Progenitor cell of endocrine pancreas (in vitro differentiated cells): ENCODE data around the gene ACCS. TPM values are rescaled to one million over a fixed set of nuclear protein-coding genes. Genes with fewer than 3 reads are reported as not detected.
A peak's percentile ranks its signal among the peaks of the same experiment; 100 is the strongest.

Experiments
- DNase-seq: peaks from one replicate; pipeline ENCODE4 v3.0.0; 2021; ENCODE audit warnings: low spot score; ENCODE audit not compliant: unreplicated experiment
- H3K27ac Mint-ChIP-seq: 2 replicates; pipeline ENCODE4 v1.8.0; 2021; ENCODE audit warnings: mild to moderate bottlenecking, moderate library complexity, mixed read lengths
- H3K27me3 Mint-ChIP-seq: 2 replicates; pipeline ENCODE4 v1.8.0; 2021; ENCODE audit warnings: mixed read lengths
- H3K36me3 Mint-ChIP-seq: 2 replicates; pipeline ENCODE4 v1.8.0; 2022; ENCODE audit warnings: mixed read lengths; ENCODE audit not compliant: insufficient read depth
- H3K4me1 Mint-ChIP-seq: 2 replicates; pipeline ENCODE4 v1.8.0; 2021; ENCODE audit warnings: low read depth, mixed read lengths
- H3K4me3 Mint-ChIP-seq: 2 replicates; pipeline ENCODE4 v1.8.0; 2021; ENCODE audit warnings: low read depth, mild to moderate bottlenecking, moderate library complexity, mixed read lengths
- H3K9me3 Mint-ChIP-seq: 2 replicates; pipeline ENCODE4 v1.8.0; 2021; ENCODE audit warnings: low read depth, mixed read lengths
- CTCF ChIP-seq: fragments of 200-600 bp; sonication (generic); IDR thresholded peaks from one replicate; pipeline ENCODE4 v1.5.0; 2021; ENCODE audit warnings: antibody characterized with exemption, mild to moderate bottlenecking; ENCODE audit not compliant: unreplicated experiment
- long read RNA-seq: library from polyadenylated mRNA; unstranded; transcript quantifications from one replicate; pipeline ENCODE4 v2.0.0, GENCODE V29; 2020
- total RNA-seq: library from RNA; stranded (reverse); gene quantifications from 2 replicates; pipeline ENCODE4 v1.2.1, GENCODE V29; 2021

ACCS gene
- total RNA-seq: 30.5 and 33.5 TPM in 2 replicates
- long read RNA-seq, partial matches to known transcripts: 0 of 6 reads
- long read RNA-seq, other reads (novel, unspliced or antisense): 3 of 6 reads

GRCh38 chr11:44065841-44066731, at the start of gene ACCS:
Gene ACCS, plus strand, starts transcription at chr11:44066270. Its CDS starts 1,358 bp downstream, at chr11:44067628.
- peak within 1 kb of the TSS; percentile 88 for H3K4me3 Mint-ChIP-seq
- peak; percentile 85 for DNase-seq
- peak; percentile 94 for TF ChIP-seq CTCF

GRCh38 chr11:44016546-44017442, 49.3 kb upstream of the ACCS start:
- Mint-ChIP-seq H3K4me3 (no peak overlapping the region), H3K27me3 (peaks cover 26% of the 10 kb centered on the region), H3K4me1 (no peaks in the 10 kb centered on the region), H3K36me3 (no peaks in the 10 kb centered on the region), H3K9me3 (peaks cover 8% of the 10 kb centered on the region), H3K27ac (no peak overlapping the region)
- no peak for DNase-seq
- no peak for TF ChIP-seq CTCF

More at GRCh38 chr11:44065841-44066731, at the start of gene ACCS:
- no peaks in the 10 kb centered on the region for H3K9me3 Mint-ChIP-seq
- H3K36me3 Mint-ChIP-seq: peaks cover 2% of the 10 kb centered on the region
- peak within 1 kb of the TSS; percentile 93 for H3K27ac Mint-ChIP-seq
- peaks cover 18% of the 10 kb centered on the region for H3K4me1 Mint-ChIP-seq
- peaks cover 18% of the 10 kb centered on the region for H3K27me3 Mint-ChIP-seq

- H3K4me1 Mint-ChIP-seq: no peaks in the 10 kb centered on the region
Measured at GRCh38 chr11:44017443-44018126, 48.5 kb upstream of the ACCS start.

GRCh38 chr11:44018127-44018521, 47.9 kb upstream of the ACCS start:
- Mint-ChIP-seq H3K27me3 (peaks cover 29% of the 10 kb centered on the region), H3K36me3 (peaks cover 2% of the 10 kb centered on the region), H3K4me3 (no peak overlapping the region), H3K9me3 (peaks cover 18% of the 10 kb centered on the region), H3K4me1 (no peaks in the 10 kb centered on the region), H3K27ac (no peak overlapping the region)
- no peak for DNase-seq
- TF ChIP-seq CTCF: no peak

More at GRCh38 chr11:44017443-44018126, 48.5 kb upstream of the ACCS start:
- DNase-seq: no peak
- H3K36me3 Mint-ChIP-seq: peaks cover 1% of the 10 kb centered on the region
- H3K9me3 Mint-ChIP-seq: peaks cover 16% of the 10 kb centered on the region
- no peak overlapping the region for H3K4me3 Mint-ChIP-seq
- TF ChIP-seq CTCF: no peak
- peaks cover 29% of the 10 kb centered on the region for H3K27me3 Mint-ChIP-seq
- no peak overlapping the region for H3K27ac Mint-ChIP-seq
